HG02678 (cell line): ENCODE measurements around the gene ZNF500.

Source experiments
- ATAC-seq: cut with Tn5 transposase; IDR thresholded peaks from one replicate; pipeline ENCODE4 v1.9.1; 2021; ENCODE audit warnings: mild to moderate bottlenecking, moderate library complexity; ENCODE audit not compliant: unreplicated experiment

ZNF500 gene

GRCh38 chr16:4713663-4714501 is 53.1 kb downstream of the ZNF500 start:
- no peak for ATAC-seq

- no peak for ATAC-seq
Measured at GRCh38 chr16:4709481-4709880, 57.5 kb downstream of the ZNF500 start.

GRCh38 chr16:4706871-4707270 is 60.1 kb downstream of the ZNF500 start:
- no peak for ATAC-seq

GRCh38 chr16:4704913-4705312 is 62.0 kb downstream of the ZNF500 start:
- ATAC-seq, result no peak

GRCh38 chr16:4704491-4704890 is 62.5 kb downstream of the ZNF500 start:
- ATAC-seq, result no peak

- no peak for ATAC-seq
Measured at GRCh38 chr16:4703906-4704305, 63.1 kb downstream of the ZNF500 start.

- no peak for ATAC-seq
Measured at GRCh38 chr16:4702466-4702808, 64.5 kb downstream of the ZNF500 start.

- no peak for ATAC-seq
Measured at GRCh38 chr16:4701791-4702465, 65.0 kb downstream of the ZNF500 start.

GRCh38 chr16:4700997-4701743 is 65.8 kb downstream of the ZNF500 start:
- ATAC-seq, result no peak

- no peak for ATAC-seq
Measured at GRCh38 chr16:4700380-4700996, 66.5 kb downstream of the ZNF500 start.

GRCh38 chr16:4699046-4699556 is 67.9 kb downstream of the ZNF500 start:
- no peak for ATAC-seq

- no peak for ATAC-seq
Measured at GRCh38 chr16:4698321-4699045, 68.5 kb downstream of the ZNF500 start.
